HG02642 (cell line): ENCODE results near the gene HIC2.
"Not testable (repeated sequence)": the region's sequence is repeated elsewhere in the genome, so short reads cannot be mapped to it uniquely, and the experiment has no call there.

Experiments
- ATAC-seq: cut with Tn5 transposase; IDR thresholded peaks from one replicate; pipeline ENCODE4 v1.9.1; 2021; ENCODE audit warnings: mild to moderate bottlenecking; ENCODE audit not compliant: unreplicated experiment, poor library complexity

HIC2 gene

DNA sequence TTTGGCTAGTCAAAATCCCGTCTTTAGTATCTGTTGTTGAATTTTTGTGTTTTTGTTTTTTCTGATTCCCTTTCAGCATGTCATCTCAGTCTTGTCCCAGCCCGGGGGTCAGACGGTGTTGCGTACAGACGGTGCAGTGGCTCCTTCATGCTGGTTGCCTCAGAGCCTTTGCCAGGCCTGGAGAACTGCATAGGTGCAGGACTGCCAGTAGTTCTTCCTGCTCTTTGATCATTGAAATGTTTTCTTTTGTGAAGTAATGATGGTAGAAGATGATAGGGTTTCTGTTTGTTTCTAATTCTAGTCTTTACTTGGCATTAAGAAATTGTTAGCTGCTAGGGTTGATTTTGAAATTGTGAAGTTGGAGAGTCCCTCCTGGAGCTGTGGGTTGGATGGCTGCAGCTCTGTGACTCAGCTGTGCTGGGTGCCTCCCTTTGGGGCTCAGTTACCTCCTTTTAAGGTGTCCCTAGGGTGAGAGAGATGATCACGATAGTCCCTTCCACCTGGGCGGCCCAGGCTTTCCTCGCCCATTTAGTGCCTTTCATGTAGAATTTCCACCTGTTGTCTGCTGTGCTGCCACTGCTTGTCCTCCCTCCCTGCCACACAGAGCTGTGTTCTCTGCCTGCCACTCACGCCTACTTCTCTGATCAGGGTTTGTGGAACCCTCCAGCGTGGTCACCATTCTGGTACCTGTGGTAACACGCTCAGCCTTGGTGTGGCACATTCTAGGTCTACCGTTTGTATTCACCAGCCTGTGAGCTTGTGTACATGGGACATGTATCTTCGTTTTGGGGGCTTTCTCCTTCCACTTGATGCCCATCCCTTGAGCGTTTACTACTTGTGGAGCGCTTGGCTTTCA, 17.4 kb downstream of the HIC2 start:
- ATAC-seq: not testable (repeated sequence)

DNA sequence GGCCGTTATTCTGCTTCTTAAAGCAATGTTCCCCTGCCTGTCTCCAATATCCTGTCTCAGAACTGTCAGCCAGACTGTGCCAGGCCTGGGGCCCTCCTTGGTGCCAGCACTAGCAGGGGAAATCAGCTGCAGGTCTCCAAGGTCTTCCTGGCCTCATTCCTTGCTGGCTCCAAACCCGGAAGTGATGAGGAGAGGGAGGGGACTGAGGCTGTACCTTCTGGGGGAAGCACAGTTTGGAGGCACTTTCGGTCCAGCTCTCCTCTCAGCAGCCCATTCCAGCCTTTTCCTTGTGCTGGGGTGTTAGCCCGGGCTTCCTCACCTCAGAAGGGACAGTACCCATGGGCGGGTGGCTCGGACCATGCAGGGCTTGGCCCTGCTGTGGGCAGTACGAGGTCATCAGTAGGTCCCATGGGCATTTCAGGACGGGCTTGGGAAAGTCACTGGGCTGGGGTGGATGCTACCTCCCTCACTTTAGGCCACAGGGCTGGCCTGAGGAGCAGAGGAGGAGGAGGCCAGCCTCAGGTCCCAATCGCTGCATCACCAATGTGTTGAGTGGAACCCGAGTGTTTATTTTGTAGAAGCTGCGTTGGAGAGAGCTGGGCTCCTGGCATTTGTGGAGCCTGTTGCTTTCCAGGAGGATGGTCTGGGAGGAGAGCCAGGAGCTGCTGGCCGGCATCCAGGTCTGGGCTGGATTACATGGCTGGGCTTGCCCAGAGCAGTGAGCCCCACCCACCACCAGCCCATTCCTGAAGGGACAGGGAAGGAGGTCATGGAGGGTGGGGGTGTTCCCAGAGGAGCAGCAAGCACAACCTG, 19.0 kb downstream of the HIC2 start:
- not testable (repeated sequence) for ATAC-seq

DNA sequence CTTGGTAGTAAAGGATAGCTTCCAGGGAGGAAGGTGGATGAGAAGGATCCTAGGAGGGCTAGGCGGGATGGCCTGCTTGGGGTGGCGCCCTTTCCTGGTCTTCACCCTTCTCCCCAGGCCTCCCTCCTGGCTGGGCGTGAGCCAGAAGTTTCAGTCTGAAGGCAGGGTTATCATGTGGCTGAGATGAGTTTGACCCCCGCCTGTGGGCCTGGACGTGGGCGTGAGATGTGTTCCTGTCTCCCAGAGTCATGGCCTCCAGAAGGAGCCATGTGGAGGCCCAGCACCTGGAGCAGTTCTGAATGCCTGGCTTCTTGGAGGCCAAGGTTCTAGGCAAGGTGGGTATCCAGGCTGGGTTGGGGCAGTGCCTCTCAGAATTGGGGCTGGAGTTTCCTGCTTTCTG, 20.8 kb downstream of the HIC2 start:
- not testable (repeated sequence) for ATAC-seq

DNA sequence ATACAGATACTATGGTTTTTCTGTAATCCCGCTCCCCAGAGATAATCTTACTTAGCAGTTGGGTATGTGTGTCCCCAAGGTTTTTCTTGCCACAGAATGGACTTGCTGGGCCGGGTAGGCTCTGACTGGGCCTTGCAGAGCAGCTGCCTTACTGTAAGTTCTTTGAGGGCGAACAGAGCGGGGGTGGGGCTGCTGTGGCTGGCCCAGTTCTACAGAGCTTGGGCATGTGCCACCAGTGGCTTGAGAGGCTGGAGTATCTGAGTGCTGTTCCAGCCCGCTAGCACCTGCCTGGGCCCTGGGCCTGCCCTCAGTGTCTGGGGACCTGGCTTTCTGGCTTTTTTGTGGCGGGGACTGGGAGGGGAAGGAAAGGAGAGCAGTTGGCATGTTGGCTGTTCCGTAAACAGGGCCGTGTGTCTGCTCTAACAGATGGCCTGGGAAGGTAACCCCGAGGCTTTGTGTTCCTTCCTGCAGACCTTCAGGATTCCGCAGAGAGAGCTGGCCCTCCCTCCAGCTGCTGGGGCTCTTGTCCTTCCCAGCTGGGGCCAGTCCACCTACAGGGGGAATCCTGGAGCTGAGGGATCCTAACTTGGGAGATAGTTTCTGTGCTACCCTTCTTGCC, 23.0 kb downstream of the HIC2 start:
- ATAC-seq: not testable (repeated sequence)

DNA sequence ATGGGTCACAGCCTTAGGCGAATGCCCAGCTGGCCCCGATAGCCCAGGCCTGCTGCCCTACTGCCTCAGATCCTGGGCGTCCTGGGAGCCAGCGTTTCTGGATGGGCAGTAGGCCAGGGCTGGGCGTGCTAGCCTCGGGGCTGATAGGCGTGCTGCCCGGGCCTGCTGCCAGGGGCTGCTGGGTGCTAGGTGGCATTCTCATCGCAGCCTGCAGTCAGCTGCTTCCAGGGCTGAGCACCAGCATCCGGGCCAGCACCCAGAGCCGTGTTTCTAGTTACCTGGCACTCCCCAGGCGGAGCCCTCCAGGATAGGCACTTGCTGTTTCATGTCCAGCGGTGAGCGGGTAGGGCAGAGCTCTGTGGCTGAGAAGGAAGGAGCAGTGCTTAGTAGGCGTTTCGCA, 23.5 kb downstream of the HIC2 start:
- not testable (repeated sequence) for ATAC-seq

DNA sequence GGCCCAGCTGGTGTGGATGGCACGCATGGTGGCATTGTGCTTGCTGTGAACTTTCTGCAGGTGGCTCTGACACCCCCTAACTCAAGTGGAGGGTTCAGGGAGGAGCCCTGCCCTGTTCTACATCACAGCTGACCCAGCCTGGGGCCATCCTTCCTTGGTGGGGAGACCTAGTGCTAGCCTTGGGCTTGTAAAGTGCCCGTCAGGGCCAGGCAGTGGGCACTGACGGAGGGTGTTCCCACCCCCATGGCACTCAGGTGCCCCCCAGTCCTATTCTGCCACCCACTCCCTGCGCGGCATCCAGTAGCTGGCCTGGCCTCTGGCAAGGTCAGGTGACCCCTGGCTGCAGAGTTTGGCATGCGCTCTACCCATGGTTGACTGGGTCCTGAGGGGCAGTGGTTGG, 24.0 kb downstream of the HIC2 start:
- ATAC-seq: not testable (repeated sequence)

DNA sequence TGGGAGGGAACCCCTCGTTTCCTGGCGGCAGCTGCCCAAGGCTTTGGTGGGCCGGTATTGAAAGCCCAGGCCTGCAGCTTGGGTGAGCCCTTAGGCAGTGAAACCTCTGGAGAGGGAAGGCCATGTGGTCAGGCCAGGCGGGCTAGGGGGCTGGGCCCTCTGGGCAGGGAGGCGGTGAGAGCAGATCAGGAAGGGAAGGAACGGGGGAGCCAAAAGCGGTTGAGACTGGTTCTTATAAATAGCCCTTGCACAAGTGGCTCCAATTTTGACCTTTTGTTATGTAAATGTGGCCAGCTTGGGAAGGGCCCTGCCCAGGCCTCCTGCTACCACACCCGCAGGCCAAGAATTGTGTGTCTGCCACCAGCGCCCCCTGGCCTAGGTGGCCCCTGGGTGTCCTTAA, 25.0 kb downstream of the HIC2 start:
- ATAC-seq: not testable (repeated sequence)

DNA sequence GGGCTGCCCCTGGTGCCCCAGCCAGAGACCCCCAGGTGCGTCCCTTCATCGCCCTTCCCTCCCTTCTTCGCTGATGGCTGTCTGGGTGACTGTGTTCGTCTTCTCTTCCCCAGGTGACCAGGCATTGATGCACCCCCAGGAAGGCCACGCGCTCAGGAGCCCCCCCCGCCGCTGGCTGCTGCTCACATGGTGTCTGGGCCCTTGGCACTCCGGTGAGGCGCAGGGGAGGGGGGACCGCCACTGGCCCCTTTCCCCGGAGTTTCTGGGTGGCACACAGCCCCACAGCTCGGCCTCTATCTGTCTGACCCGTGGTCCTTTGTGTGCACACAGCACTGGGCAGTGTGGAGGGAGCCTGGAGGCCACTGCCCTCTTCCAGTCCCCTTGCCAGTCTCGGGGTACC, 25.5 kb downstream of the HIC2 start:
- ATAC-seq: not testable (repeated sequence)

DNA sequence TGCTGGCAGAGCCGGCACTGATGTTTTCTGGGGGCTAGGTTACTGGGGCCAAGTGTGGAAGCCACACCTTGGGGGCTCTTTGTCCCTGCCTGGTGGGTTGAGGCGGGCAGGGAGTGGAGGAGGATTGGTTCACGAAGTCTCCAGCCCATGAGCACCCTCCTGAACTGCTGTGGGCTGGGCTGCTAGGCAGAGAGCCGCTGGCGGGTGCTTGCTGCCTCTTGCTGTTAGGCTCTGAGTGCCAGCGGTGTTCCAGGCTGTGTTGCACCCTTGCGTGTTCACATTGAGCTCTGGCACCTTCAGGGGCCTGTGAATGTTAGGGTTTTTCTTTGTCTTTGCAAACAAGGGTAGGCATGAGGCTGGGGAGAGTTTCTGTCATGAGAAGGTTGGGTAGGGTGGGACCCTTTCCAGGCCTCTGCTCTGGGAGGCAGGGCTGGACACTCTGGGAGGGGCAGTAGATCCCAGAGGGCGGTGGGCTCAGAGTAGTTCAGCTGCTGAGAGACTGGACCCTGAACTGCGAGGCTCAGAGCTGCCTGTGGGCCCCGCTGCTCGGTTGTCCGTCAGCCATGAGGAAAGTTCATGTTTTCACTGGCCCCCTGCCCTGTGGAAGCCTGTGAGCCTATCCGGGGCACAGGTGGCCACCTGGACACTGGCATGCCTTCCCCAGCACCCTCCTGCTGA, 26.0 kb downstream of the HIC2 start:
- no peak for ATAC-seq

DNA sequence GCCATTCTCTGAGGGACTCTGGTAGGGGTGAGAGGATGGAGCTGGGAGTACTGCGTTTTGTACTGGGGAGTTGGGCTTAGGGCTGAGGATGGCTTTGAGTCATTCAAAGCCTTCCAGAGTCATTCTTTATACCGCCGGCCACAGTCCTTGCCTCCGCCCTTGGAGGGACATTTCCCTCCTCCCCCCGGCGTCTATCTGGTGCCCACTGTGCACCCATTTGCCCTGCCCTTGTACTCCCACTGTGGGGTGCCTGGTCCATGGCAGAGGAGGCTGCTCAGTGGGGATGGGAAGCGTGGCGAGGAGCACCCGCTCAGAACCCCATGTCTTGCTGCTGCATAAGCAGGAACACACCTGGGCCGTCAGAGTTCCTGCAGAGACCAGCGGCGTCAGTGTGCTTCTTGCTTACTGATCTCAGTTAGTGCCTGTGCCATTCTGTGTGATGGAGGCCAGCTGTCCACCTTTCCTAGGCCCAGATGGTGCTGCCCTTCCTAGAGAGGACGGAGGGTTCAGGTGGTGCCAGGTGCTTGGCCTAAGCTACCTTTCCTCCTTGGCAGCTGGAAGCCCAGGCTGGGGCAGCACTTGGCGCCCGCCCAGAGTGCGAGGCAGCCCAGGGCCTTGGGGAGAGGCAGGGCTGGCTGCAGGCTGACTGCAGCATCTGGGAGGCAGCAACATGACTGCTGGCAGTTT, 26.7 kb downstream of the HIC2 start:
- ATAC-seq: no peak

DNA sequence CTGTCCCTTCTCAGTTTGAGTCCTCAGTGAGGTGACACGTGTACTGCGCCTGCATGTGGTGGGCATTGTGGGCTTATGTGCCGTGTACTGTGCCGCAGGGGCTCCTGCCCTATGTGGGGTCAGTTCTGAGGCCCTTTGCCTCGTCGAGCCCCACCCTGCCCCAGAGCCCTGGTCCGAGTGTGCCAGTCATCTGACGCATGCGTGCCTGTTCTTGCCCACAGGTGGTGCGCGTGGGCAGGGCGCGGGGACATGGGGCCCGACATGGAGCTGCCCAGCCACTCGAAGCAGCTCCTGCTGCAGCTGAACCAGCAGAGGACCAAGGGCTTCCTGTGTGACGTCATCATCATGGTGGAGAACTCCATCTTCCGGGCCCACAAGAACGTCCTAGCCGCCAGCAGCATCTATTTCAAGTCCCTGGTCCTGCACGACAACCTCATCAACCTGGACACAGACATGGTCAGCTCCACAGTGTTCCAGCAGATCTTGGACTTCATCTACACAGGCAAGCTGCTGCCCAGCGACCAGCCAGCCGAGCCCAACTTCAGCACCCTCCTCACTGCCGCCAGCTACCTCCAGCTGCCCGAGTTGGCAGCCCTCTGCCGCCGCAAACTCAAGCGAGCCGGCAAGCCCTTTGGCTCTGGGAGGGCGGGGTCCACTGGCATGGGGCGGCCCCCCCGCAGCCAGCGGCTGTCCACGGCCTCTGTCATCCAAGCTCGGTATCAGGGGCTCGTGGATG, 27.7 kb downstream of the HIC2 start:
- no peak for ATAC-seq

DNA sequence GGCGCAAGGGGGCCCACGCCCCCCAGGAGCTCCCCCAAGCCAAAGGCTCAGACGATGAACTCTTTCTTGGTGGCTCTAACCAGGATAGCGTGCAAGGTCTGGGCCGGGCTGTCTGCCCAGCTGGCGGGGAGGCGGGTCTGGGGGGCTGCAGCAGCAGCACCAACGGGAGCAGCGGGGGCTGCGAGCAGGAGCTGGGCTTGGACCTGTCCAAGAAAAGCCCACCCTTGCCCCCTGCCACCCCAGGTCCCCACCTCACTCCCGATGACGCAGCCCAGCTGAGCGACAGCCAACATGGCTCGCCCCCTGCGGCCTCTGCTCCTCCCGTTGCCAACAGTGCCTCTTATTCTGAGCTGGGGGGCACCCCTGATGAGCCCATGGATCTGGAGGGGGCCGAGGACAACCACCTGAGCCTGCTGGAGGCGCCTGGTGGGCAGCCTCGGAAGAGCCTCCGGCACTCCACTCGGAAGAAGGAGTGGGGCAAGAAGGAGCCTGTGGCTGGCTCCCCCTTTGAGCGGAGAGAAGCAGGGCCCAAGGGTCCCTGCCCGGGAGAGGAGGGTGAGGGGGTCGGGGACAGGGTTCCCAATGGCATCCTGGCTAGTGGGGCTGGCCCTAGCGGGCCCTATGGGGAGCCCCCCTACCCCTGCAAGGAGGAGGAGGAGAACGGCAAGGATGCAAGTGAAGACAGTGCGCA, 28.4 kb downstream of the HIC2 start:
- no peak for ATAC-seq

DNA sequence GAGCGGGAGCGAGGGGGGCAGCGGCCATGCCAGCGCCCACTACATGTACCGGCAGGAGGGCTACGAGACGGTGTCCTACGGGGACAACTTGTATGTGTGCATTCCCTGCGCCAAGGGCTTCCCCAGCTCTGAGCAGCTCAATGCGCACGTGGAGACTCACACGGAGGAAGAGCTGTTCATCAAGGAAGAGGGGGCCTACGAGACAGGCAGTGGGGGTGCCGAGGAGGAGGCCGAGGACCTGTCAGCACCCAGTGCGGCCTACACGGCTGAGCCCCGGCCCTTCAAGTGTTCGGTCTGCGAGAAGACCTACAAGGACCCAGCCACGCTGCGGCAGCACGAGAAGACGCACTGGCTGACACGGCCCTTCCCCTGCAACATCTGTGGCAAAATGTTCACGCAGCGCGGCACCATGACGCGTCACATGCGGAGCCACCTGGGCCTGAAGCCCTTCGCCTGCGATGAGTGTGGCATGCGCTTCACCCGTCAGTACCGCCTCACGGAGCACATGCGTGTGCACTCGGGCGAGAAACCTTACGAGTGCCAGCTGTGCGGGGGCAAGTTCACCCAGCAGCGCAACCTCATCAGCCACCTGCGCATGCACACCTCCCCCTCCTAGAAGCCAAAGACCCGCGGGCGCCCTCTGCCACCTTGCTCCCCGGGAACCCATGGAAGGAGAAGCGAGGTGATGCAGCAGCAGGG, 29.1 kb downstream of the HIC2 start:
- no peak for ATAC-seq

DNA sequence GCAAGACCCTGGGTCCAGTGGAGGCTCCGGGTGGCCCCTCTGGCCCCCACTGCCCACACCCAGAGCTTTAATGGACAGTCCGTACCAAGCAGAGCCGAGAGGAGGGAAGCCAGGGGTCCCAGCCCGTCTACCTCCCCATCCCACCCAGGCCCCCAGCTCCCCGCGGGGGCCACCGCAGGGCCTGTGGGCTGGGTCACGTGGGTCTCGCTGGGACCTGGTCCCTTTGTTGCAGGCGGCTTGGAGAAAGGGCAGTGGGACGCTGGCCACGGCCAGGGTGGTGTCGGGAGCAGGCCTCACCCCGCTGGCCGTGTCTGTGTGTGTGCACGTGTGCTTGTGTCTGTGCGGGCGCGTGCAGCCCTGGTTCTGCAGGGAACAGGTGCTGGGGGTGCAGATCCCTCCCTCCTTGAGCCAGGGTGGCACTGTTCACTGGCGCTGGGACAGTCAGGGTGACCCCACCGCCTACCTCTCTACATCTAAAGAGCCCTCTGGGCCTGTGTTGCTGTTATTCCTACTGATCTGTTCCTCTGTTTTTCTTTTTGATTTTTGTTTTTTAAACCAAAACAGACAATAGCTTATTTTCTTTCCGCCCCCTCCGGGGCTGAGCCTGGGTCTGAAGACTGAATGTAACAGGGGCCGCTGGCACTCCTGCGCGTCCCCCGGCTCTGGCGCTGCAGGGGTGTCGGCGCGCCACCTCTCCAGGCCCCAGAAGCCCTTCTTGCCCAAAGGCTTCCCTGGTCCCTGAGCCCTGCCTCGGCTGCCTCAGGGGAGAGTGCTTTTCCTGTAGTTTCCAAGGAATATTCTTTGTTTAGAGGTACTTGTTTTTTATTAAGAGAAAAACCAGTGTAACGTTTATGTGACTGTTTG, 29.9 kb downstream of the HIC2 start:
- no peak for ATAC-seq

DNA sequence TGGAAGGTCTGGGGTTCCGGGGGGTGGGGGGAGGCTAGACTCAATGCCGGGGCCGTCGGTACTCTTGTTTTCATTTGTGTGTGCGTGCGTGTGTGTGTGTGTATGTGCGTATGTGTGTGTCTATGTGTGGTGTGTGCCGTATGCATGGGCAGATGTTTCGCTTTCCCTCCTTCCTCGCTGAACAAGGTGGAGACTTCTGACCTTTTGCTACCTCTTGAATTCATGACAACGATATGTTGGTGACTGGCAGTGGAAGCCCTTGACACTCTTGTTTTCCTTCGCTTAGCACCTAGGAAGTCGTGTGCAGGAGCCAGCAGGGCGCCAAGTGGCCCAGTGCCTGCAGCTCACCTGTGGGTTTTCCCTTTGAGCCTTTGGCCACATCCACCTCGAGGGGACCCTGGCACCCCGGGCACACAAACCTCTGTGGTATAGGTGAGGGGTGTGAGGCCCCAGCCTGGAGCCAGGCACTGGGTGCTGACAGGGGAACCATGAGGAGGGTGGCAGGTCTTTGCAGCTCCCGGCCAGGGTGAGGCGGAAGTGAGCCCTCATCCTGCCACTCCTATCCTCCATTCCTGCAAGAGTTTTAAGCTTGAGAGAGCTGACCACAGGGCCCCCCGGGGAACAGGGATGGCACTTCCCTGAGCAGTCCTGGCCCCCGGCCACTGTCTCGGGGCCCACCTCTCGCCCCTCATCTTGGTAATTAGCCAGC, 30.7 kb downstream of the HIC2 start:
- ATAC-seq: no peak

DNA sequence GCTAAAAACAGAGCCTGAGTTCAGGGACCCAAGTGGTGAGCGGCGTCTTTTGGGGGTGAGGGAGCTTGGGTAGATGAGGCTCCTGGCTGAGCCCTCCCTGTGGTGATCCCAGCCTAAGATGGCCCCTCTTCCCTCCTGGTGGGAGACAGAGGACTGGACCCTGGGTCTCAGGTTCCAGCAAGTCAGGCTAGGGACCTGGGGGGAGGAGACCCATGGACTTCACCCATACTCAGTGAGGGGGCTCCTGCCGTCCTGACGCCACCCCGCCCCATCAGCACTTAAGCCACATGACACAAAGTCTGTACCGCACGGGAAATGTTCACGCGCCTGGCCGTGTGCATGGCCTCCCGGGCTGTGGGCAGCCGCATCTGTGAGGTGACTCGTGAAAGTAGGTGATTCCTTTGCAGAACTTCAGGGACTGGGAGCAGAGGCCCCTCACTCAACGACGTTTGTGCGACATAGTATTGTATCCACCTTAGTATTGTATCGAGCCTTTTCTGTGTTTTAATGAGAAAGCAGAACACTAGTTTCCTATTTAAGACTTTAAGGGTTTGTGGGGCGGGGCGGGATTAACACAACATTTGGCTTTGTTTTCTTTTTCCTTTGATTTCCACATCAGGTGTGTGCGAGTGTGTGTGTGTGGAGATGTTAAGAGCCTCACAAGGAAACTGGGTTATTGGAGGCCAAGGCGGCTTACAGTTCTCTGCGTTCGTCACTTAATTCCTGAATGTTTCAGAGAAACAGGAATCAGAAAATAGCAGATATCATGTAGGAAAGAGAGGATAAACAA, 31.7 kb downstream of the HIC2 start:
- no peak for ATAC-seq
